ENCODE results near the gene FABP1. TPM values are rescaled to one million over a fixed set of nuclear protein-coding genes. Genes with fewer than 3 reads are reported as not detected.

Gene FABP1
- total and polyA plus RNA-seq, 9 donors, result 0.46 to 1.9 (median 0.90) TPM; not detected in 5

DNA sequence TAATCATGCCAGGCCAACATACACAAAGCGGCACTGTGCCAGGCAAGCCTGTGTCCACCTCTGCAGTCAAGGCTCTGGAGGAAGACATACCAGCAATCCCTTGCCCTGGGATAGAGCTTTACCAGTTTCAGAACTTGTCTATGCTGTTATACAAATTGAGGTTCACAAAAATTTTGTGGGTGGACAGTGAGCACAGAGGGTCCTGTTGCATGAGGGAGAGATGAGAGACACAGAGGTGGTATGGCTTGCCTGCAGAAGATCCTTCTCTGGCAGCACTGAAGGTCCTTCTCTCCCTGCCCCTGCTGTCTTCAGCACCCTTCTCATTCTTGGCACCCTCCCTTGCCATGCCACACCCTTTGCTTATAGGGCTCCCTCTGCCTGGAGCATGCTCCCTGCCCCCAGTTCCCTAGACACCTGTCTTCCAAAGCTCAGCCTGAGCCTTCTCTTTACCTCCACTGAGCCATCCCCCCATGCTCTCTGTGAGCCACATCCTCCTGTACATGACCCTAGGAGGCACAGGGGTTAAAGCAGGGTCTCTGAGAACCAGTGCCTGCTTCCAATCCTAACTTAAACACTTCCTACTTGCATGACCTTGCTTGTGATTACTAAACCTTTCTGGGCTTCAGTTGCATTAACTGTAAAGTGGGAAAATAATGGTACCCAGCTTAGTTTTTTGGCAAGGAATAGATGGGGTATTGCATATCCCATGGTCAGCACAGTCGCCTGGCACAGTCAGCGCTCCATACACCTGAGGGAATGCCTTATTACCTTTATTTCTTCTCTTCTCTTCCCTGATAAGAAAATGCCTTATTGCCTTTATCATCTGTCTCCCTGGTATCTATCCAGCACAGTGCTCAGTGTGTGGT, 857 bp downstream of the FABP1 start:
- WGBS, 3 donors, result 81 to 96% (median 86%) methylated on average over 3 of the region's 3 CpGs

DNA sequence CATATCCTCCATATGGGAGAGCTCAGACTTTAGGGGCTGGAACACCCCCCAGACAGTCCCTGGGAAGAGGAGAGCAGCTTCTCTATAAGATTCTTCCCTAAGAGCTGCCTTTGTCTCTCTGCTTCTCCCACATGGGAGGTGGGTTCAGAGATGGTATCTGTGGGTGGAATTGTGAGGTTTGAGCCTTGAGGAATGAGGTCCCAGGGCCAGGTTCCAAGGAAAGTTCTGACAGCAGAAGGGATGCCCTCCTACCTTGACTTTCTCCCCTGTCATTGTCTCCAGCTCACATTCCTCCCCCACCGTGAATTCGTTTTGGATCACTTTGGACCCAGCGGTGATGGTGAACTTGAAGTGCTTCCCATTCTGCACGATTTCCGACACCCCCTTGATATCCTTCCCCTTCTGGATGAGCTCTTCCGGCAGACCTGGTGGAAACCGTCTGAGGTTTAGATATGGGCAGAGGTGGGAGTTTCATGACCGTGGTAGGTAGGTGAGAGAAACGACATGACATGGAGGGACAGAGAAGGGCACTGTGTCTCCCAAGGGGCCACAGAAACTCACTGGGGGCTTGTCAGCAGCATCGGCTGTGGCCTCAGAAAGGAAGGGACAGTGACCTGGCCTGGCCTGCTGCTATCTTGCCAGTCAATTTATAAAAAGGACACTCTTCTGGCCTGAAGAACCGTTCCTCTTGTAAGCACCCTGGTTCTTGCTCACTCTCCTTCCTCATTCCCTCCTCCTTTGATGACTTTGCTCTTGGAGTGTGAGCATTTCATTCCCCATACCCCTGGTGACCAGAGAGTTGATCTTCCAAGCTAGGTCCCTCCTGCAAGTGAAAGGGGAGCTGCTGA, 1.7 kb downstream of the FABP1 start:
- Histone ChIP-seq H3K27ac (no peak overlapping the region), H3K4me1 (ENCODE audit: insufficient read depth) (no peaks in the 10 kb centered on the region), H3K9me3 (no peaks in the 10 kb centered on the region), H3K27me3 (no peaks in the 10 kb centered on the region), H3K36me3 (no peaks in the 10 kb centered on the region), H3K4me3 (no peak overlapping the region)
- intact Hi-C loops (cut with DNase I), result no loop called here
- TF ChIP-seq EP300 (IDR thresholded peaks at IDR 0.05), result no peak
- TF ChIP-seq POLR2A (IDR thresholded peaks at IDR 0.05), result no peak
- TF ChIP-seq, protein P1, sequence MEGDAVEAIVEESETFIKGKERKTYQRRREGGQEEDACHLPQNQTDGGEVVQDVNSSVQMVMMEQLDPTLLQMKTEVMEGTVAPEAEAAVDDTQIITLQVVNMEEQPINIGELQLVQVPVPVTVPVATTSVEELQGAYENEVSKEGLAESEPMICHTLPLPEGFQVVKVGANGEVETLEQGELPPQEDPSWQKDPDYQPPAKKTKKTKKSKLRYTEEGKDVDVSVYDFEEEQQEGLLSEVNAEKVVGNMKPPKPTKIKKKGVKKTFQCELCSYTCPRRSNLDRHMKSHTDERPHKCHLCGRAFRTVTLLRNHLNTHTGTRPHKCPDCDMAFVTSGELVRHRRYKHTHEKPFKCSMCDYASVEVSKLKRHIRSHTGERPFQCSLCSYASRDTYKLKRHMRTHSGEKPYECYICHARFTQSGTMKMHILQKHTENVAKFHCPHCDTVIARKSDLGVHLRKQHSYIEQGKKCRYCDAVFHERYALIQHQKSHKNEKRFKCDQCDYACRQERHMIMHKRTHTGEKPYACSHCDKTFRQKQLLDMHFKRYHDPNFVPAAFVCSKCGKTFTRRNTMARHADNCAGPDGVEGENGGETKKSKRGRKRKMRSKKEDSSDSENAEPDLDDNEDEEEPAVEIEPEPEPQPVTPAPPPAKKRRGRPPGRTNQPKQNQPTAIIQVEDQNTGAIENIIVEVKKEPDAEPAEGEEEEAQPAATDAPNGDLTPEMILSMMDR (IDR thresholded peaks at IDR 0.05), result no peak
- DNase-seq, result no peak
- WGBS, 3 donors, result 74 to 82% (median 80%) methylated on average over 11 of the region's 11 CpGs

More for the DNA sequence above, 857 bp downstream of the FABP1 start:
- DNase-seq, result no peak
- TF ChIP-seq EP300 (IDR thresholded peaks at IDR 0.05) (no peak), POLR2A (IDR thresholded peaks at IDR 0.05) (no peak)
- TF ChIP-seq, protein P1 (IDR thresholded peaks at IDR 0.05), result no peak
- H3K27ac ChIP-seq, result no peak overlapping the region
- intact Hi-C loops (cut with DNase I), result no loop called here
- no peaks in the 10 kb centered on the region for H3K27me3 ChIP-seq
- no peaks in the 10 kb centered on the region for H3K4me1 ChIP-seq (ENCODE audit: insufficient read depth)
- no peaks in the 10 kb centered on the region for H3K36me3 ChIP-seq
- H3K4me3 ChIP-seq, result no peak overlapping the region
- no peaks in the 10 kb centered on the region for H3K9me3 ChIP-seq

DNA sequence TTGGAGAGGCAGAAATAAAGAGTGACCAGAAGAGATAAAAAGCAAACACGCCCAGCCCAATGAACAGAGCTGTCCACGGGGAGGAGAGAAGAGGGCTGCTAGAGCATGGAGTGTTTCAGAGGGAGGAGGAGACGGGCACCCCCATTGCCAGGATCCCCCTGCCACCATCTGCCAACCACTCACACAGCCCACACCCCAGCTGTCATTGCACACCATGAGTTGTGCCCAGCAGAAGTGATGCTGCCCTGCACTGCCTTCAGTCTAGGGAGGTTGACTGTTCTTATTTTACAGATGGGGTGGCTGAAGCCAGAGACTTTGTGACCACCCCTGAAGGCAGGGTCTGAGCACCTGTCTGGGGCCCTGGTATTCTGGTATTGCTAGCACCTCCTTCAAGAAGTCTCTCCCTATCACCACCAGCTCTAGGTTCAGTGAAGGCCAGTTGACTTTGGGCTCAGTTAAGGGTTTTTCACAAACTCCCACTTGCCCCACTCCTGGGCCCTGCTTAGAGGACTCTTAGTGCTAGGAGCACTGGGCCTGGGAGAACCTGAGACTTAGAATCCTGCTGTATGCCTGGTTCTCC, 2.4 kb downstream of the FABP1 start:
- no peak for DNase-seq
- intact Hi-C loops (cut with DNase I), result no loop called here
- no peaks in the 10 kb centered on the region for H3K27me3 ChIP-seq
- TF ChIP-seq, protein P1 (IDR thresholded peaks at IDR 0.05), result no peak
- no peak for TF ChIP-seq EP300 (IDR thresholded peaks at IDR 0.05)
- TF ChIP-seq POLR2A (IDR thresholded peaks at IDR 0.05), result no peak
- no peaks in the 10 kb centered on the region for H3K9me3 ChIP-seq
- WGBS, 3 donors, result 59 to 74% (median 60%) methylated on average over 3 of the region's 3 CpGs
- H3K4me3 ChIP-seq, result no peak overlapping the region
- H3K36me3 ChIP-seq, result no peaks in the 10 kb centered on the region
- no peak overlapping the region for H3K27ac ChIP-seq
- H3K4me1 ChIP-seq (ENCODE audit: insufficient read depth), result no peaks in the 10 kb centered on the region
